ENCODE measurements around the gene PPM1F.
"Not testable (repeated sequence)": the region's sequence is repeated elsewhere in the genome, so short reads cannot be mapped to it uniquely, and the experiment has no call there.

The PPM1F gene

DNA sequence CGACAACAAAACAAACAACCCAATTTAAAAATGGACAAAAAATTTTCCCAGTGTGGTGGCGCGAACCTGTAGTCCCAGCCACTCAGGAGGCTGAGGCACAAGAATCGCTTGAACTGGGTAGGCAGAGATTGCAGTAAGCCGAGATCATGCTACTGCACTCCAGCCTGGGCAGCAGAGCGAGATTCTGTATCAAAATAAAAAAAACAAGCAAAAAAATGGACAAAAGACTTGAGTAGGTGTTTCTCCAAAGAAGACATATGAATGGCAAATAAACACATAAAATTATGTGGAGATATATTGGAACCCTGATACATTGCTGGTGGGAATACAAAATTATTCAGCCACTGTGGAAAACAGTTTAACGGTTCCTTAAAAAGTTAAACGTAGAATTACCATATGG is 57.8 kb downstream of the PPM1F start:
- no peak for DNase-seq (ENCODE audit: low read depth, low spot score)

DNA sequence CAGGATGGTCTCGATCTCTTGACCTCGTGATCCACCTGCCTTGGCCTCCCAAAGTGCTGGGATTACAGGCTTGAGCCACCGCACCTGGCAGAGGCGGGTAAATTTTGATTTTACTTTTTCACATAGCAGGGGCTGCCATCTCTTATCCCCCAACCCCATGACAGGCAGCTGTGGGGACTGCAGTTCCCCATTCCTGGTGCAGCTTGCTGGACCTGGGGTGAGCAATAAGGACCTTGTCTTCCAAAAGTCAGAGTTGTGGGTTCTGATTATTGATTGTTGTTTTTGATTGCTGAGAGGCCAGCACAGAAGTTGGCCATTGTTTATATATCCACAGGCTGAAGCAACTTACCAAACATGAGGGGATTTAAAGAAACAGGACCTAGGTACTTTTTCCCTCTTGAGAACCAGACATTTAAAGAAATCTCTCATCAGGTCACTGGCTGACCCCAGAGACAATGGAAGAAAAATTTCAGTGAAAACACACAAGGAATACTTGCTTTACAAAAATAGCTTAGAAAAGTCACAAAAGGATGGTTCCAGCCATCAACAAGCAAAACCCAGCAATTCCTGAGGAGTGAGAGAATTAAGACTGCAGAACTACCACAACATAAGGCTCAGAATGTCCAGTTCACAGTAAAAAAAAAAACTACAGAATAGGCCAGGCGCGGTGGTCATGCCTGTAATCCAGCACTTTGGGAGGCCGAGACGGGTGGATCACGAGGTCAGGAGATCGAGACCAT is 63.2 kb downstream of the PPM1F start:
- no peak for DNase-seq (ENCODE audit: low read depth, low spot score)

DNA sequence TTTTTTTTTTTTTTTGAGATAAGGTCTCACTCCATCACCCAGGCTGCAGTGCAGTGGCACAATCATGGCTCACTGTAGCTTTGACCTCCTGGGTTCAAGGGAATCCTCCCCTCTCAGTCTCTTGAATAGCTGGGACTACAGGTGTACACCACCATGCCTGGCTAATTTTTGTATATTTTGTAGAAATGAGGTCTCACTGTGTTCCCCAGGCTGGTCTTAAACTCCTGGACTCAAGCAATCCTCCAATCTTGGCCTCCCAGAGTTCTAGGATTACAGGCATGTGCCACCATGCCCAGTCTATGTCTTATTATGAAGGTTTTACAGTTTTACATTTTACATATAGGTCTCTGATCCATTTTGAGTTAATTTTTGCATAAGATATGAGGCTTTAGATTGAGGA is 64.8 kb downstream of the PPM1F start:
- DNase-seq (ENCODE audit: low read depth, low spot score): no peak

DNA sequence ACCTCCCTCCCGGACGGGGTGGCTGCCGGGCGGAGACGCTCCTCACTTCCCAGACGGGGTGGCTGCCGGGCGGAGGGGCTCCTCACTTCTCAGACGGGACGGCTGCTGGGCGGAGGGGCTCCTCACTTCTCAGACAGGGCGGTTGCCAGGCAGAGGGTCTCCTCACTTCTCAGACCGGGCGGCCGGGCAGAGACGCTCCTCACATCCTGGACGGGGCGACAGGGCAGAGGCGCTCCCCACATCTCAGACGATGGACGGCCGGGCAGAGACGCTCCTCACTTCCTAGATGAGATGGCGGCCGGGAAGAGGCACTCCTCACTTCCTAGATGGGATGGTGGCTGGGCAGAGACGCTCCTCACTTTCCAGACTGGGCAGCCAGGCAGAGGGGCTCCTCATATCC is 68.7 kb downstream of the PPM1F start:
- not testable (repeated sequence) for DNase-seq (ENCODE audit: low read depth, low spot score)

DNA sequence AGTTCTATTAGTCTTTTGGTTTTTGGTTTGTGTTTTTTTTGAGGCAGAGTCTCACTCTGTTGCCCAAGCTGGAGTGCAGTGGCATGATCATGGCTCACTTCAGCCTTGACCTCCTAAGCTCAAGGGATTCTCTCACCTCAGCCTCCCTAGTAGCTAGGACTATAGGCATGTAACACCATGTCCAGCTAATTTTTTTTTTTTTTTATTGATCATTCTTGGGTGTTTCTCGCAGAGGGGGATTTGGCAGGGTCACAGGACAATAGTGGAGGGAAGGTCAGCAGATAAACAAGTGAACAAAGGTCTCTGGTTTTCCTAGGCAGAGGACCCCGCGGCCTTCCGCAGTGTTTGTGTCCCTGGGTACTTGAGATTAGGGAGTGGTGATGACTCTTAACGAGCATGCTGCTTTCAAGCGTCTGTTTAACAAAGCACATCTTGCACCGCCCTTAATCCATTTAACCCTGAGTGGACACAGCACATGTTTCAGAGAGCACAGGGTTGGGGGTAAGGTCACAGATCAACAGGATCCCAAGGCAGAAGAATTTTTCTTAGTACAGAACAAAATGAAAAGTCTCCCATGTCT is 69.8 kb downstream of the PPM1F start:
- DNase-seq (ENCODE audit: low read depth, low spot score): not testable (repeated sequence)

- DNase-seq (ENCODE audit: low read depth, low spot score): no peak
These were observed 70.6 kb downstream of the PPM1F start for GRCh38 chr22:21881841-21882753.

- no peak for DNase-seq (ENCODE audit: low read depth, low spot score)
These were observed 76.0 kb downstream of the PPM1F start for GRCh38 chr22:21876486-21877176.

DNA sequence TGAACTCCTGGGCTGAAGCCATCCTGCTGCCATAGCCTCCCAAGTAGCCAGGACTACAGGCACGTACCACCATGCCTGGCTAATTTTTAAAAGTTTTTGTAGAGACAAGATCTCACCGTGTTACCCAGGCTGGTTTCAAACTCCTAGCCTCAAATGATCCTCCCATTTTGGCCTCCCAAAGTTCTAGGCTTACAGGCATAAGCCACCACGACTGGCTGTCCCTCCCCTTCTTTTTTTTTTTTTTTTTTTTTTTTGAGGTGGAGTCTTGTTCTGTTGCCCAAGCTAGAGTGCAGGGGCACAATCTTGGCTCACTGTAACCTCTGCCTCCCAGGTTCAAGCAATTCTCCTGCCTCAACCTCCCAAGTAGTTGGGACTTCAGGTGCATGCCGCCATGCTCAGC is 77.7 kb downstream of the PPM1F start:
- not testable (repeated sequence) for DNase-seq (ENCODE audit: low read depth, low spot score)

DNA sequence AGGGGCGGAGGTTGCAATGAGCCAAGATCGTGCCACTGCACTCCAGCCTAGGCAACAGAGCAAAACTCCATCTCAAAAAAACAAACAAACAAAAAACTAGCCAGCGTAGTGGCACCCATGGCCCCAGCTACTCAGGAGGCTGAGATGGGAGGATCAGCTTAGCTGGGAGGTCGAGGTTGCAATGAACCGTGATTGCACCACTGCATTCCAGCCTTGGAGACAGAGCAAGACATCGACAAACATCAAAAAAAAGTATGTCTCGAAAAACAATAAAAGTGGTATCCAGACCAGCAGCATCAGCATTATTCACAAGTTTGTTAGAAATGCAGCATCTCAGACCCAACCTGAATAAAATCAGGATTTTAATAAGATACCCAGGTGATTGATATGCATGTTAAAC is 79.0 kb downstream of the PPM1F start:
- no peak for DNase-seq (ENCODE audit: low read depth, low spot score)

DNA sequence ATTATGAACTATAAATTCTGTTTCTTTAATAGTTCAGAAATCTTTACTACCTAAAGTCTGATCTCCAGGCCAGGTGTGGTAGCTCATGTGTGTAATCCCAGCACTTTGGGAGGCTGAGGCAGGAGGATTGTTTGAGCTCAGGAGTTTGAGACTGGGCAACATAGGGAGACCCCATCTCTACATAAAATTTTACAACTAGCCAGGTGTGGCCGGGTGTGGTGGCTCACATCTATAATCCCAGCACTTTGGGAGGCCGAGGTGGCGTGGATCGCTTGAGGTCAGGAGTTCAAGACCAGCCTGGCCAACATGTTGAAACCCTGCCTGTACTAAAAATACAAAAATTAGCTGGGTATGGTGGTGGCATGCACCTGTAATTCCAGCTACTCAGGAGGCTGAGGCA is 79.9 kb downstream of the PPM1F start:
- DNase-seq (ENCODE audit: low read depth, low spot score): not testable (repeated sequence)

Data from activated naive CD8-positive, alpha-beta T cell treated with anti-CD3 and anti-CD28 coated beads, Interleukin-2, amount 50 U/mL, for 16 hours (primary cell).